ENCODE data around the gene C2orf15. TPM values are rescaled to one million over a fixed set of nuclear protein-coding genes. Genes with fewer than 3 reads are reported as not detected.
"Not testable (repeated sequence)": the region's sequence is repeated elsewhere in the genome, so short reads cannot be mapped to it uniquely, and the experiment has no call there.

The C2orf15 gene
- total and polyA plus RNA-seq, 2 donors, result 1.8 to 2.3 TPM

DNA sequence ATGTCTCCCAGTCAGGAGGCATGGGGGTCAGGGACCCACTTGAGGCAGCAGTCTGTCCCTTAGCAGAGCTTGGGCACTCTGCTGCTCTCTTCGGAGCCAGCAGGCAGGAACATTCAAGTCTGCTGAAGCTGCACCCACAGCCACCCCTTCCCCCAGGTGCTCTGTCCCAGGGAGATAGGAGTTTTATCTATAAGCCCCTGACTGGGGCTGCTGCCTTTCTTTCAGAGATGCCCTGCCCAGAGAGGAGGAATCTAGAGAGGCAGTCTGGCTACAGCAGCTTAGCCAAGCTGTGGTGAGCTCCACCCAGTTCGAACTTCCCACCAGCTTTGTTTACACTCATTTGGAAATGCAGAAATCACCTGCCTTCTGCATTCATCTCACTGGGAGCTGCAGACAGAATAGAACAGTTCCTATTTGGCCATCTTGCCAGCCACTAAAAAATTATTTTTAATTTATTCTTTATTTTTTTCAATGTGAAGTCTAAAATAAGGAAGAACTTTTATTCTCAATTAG lies 6.4 kb upstream of the C2orf15 start:
- DNase-seq (ENCODE audit: low read depth in 6 of 9, low spot score in 9 of 9); H3K4me3 ChIP-seq (ENCODE audit: low read length in 2 of 2); H3K27ac ChIP-seq (ENCODE audit: low read depth in 1 of 2, low read length in 1 of 2); H3K36me3 ChIP-seq (ENCODE audit: control insufficient read depth in 2 of 2, insufficient read depth in 2 of 2, low read length in 1 of 2); H3K4me1 ChIP-seq (ENCODE audit: control insufficient read depth in 2 of 2, insufficient read depth in 2 of 2, low read length in 2 of 2); H3K9me3 ChIP-seq (ENCODE audit: control insufficient read depth in 2 of 2, insufficient read depth in 1 of 2, low read length in 1 of 2): not testable (repeated sequence)
- H3K27me3 ChIP-seq (ENCODE audit: control insufficient read depth in 2 of 2, insufficient read depth in 1 of 2, low read length in 1 of 2), result peaks cover 0 to 13% of the 10 kb centered on the region in 2 donors
- WGBS, result 98% methylated on average over 2 of the region's 2 CpGs

DNA sequence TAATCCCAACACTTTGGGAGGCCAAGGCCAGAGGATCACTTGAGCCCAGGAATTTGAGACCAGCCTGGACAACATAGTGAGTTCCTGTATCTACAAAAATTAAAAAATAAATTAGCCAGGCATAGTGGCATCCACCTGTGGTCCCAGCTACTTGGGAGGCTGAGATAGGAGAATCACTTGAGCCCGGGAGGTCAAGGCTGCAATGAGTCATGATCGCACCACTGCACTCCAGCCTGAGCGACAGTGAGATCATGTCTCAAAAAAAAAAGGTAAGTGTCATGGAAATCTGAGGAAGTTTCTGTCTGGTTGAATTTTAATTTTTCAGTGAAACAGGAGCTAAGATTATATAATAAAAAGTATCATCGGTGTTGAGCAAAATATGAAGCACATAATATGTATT lies 2.5 kb upstream of the C2orf15 start:
- H3K27ac ChIP-seq (ENCODE audit: low read depth in 1 of 2, low read length in 1 of 2), result no peak overlapping the region
- no peaks in the 10 kb centered on the region for H3K36me3 ChIP-seq (ENCODE audit: control insufficient read depth in 2 of 2, insufficient read depth in 2 of 2, low read length in 1 of 2)
- peaks cover 4 to 11% of the 10 kb centered on the region in 2 donors for H3K4me1 ChIP-seq (ENCODE audit: control insufficient read depth in 2 of 2, insufficient read depth in 2 of 2, low read length in 2 of 2)
- H3K9me3 ChIP-seq (ENCODE audit: control insufficient read depth in 2 of 2, insufficient read depth in 1 of 2, low read length in 1 of 2), result peaks cover 0 to 5% of the 10 kb centered on the region in 2 donors
- peaks cover 0 to 25% of the 10 kb centered on the region in 2 donors for H3K27me3 ChIP-seq (ENCODE audit: control insufficient read depth in 2 of 2, insufficient read depth in 1 of 2, low read length in 1 of 2)
- DNase-seq (ENCODE audit: low read depth in 6 of 9, low spot score in 9 of 9), result no peak
- 99% methylated on average over 4 of the region's 4 CpGs for WGBS
- H3K4me3 ChIP-seq (ENCODE audit: low read length in 2 of 2), result no peak overlapping the region

DNA sequence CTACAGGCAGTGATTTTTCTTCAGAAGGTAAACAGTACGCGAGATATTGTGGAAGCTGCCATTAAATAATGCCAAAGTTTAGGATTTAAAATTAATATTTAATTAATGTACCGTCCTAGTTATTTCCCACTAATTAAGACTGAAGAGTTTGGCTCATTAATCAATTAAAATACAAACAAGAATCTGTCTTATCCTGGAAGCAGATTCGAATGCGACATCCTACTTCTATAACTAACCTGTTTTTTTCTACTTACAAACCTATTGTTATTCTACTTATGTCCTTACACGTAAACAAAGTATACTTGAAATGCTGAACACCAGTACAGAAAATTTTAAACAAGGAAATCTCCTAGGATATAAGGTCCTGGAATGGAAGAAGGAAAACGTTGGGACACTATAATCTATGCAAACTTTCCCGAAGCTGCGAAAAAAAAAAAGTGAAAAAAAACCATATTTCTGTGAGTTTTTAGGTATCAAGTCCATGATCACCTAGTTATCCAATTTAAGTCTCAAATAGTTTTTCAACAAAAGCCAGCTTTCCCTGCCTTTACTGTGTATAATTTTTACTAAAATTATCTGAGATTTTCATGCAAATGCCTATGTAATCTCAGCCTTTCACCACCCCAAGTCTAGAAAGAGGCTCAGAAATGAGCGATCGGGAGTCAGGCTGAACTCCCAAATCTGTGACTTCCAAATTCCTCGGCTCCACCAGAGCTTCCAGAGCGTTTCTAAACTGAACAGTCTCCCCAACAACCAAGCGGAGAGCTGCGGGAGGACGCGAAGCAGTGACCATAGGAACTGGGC lies 1.2 kb upstream of the C2orf15 start:
- WGBS, result 37% methylated on average over 17 of the region's 17 CpGs
- peak overlapping the region; percentile 53 to 84 for H3K4me3 ChIP-seq (ENCODE audit: low read length in 2 of 2)
- H3K4me1 ChIP-seq (ENCODE audit: control insufficient read depth in 2 of 2, insufficient read depth in 2 of 2, low read length in 2 of 2), result peaks cover 4 to 11% of the 10 kb centered on the region in 2 donors
- DNase-seq (ENCODE audit: low read depth in 6 of 9, low spot score in 9 of 9), result peak in 1 of 9 donors; percentile 11
- H3K27me3 ChIP-seq (ENCODE audit: control insufficient read depth in 2 of 2, insufficient read depth in 1 of 2, low read length in 1 of 2), result peaks cover 0 to 25% of the 10 kb centered on the region in 2 donors
- H3K27ac ChIP-seq (ENCODE audit: low read depth in 1 of 2, low read length in 1 of 2), result peak overlapping the region in 1 of 2 donors; percentile 81
- H3K36me3 ChIP-seq (ENCODE audit: control insufficient read depth in 2 of 2, insufficient read depth in 2 of 2, low read length in 1 of 2), result no peaks in the 10 kb centered on the region
- no peaks in the 10 kb centered on the region for H3K9me3 ChIP-seq (ENCODE audit: control insufficient read depth in 2 of 2, insufficient read depth in 1 of 2, low read length in 1 of 2)

DNA sequence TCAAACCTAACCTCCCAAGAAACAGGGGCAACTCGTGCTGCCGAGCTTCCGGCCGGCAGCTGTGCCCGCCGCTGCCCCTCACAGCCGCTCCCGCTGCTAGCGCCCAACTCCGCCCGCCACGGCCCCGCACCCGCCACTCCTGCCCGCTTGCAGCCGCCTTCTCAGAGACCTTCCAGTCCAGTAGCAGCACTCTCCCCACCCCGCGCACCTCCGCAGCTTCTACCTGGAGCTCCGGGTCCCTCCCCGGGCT lies 722 bp upstream of the C2orf15 start:
- Histone ChIP-seq H3K9me3 (ENCODE audit: control insufficient read depth in 2 of 2, insufficient read depth in 1 of 2, low read length in 1 of 2) (no peaks in the 10 kb centered on the region), H3K27me3 (ENCODE audit: control insufficient read depth in 2 of 2, insufficient read depth in 1 of 2, low read length in 1 of 2) (peaks cover 0 to 25% of the 10 kb centered on the region in 2 donors), H3K27ac (ENCODE audit: low read depth in 1 of 2, low read length in 1 of 2) (peak overlapping the region; percentile 81 to 96), H3K4me3 (ENCODE audit: low read length in 2 of 2) (peak overlapping the region; percentile 53 to 84), H3K4me1 (ENCODE audit: control insufficient read depth in 2 of 2, insufficient read depth in 2 of 2, low read length in 2 of 2) (peaks cover 4 to 11% of the 10 kb centered on the region in 2 donors), H3K36me3 (ENCODE audit: control insufficient read depth in 2 of 2, insufficient read depth in 2 of 2, low read length in 1 of 2) (no peaks in the 10 kb centered on the region)
- WGBS, result under 1% methylated on average over 21 of the region's 21 CpGs
- peak in 1 of 9 donors; percentile 28 for DNase-seq (ENCODE audit: low read depth in 6 of 9, low spot score in 9 of 9)

DNA sequence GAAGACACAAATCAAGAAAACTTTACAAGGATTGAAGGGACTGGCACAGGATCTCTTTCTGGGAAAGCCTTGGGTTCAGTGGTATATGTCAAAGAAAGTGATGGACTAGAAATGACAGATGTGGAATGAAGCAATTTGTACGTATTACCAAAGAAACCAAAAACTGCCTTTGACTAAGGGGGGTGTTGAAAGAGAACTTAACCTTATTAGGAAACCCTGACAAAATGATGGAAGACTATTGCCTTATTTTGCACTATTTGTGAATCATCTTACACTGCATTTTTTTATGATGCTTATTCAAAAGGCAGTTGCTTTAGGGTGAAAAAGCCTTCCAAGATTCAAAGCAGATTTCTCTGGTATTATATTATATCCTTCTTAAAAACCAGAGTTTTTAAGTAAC lies 9.2 kb downstream of the C2orf15 start:
- Histone ChIP-seq H3K36me3 (ENCODE audit: control insufficient read depth in 2 of 2, insufficient read depth in 2 of 2, low read length in 1 of 2) (no peaks in the 10 kb centered on the region), H3K4me1 (ENCODE audit: control insufficient read depth in 2 of 2, insufficient read depth in 2 of 2, low read length in 2 of 2) (peaks cover 9 to 13% of the 10 kb centered on the region in 2 donors), H3K4me3 (ENCODE audit: low read length in 2 of 2) (no peak overlapping the region), H3K27ac (ENCODE audit: low read depth in 1 of 2, low read length in 1 of 2) (no peak overlapping the region), H3K27me3 (ENCODE audit: control insufficient read depth in 2 of 2, insufficient read depth in 1 of 2, low read length in 1 of 2) (no peaks in the 10 kb centered on the region), H3K9me3 (ENCODE audit: control insufficient read depth in 2 of 2, insufficient read depth in 1 of 2, low read length in 1 of 2) (no peaks in the 10 kb centered on the region)
- DNase-seq (ENCODE audit: low read depth in 6 of 9, low spot score in 9 of 9), result no peak
- 91% methylated on average over 1 of the region's 1 CpG for WGBS

DNA sequence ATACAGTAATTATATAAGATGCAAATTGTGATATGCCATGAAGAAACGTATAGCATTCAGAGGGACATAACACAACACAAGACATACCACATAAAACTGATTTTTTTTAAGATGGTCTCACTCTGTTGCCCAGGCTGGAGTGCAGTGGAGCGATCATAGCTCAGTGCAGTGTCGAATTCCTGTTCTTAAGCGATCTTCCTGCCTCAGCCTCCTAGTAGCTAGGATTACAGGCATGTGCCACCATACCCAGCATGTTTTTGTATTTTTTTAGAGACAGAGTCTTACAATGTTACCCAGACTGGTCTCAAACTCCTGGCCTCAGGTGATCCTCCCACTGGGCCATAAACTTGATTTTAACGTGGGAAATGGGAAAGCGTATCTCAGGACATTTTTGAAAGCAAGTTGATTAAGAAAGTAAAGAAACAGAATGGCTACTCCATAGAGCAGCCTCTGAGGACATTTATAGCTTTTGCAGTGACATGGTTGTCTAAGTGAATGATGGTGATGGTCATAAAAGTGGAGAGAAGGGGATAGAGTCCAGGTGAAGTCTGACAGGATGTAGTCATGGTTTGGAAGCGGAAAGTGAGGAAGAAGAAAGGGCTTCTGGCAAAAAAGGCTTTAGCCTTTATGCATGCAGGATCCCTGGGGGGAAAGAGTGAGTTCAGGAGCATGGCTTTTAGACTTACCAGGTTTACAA lies 10.8 kb downstream of the C2orf15 start:
- H3K36me3 ChIP-seq (ENCODE audit: control insufficient read depth in 2 of 2, insufficient read depth in 2 of 2, low read length in 1 of 2), result peaks cover 0 to 5% of the 10 kb centered on the region in 2 donors
- WGBS, result 97% methylated on average over 7 of the region's 7 CpGs

DNA sequence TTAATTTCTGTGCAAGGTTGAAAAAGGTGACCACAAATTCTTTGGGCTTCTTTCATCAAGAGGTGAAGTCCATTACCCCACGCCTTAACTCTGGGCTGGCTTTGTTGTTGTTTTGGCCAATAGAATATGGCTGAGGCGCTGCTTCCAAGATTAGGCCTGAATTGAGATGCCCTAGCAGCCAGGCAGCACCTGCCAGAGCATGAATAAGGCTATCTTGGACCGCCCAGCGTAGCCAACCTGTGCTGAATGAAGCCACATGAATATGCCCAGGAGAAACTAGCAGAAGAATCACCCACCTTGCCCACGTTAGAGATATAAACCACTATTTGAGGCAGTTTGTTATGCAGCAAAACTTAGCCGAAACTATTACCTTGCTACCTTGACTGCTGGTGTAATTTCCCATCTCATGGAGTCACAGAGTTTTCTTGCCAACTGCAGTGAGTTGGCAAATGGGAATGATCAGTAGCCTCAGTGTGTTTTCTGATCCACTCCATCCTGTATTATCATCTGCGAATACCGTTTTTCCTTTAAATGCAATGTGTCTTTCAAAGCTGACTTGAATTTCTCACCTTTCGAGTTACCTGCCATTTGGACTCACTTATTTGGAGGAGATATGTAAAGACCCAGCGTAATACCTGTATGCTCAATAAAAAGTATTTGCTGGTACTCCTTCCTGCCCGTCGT lies 12.6 kb downstream of the C2orf15 start:
- no peak for DNase-seq (ENCODE audit: low read depth in 6 of 9, low spot score in 9 of 9)
- H3K36me3 ChIP-seq (ENCODE audit: control insufficient read depth in 2 of 2, insufficient read depth in 2 of 2, low read length in 1 of 2), result peaks cover 0 to 5% of the 10 kb centered on the region in 2 donors

More for the DNA sequence above, 10.8 kb downstream of the C2orf15 start:
- no peaks in the 10 kb centered on the region for H3K27me3 ChIP-seq (ENCODE audit: control insufficient read depth in 2 of 2, insufficient read depth in 1 of 2, low read length in 1 of 2)
- DNase-seq (ENCODE audit: low read depth in 6 of 9, low spot score in 9 of 9), result no peak
- no peak overlapping the region for H3K27ac ChIP-seq (ENCODE audit: low read depth in 1 of 2, low read length in 1 of 2)
- H3K4me3 ChIP-seq (ENCODE audit: low read length in 2 of 2), result no peak overlapping the region
- peaks cover 9 to 14% of the 10 kb centered on the region in 2 donors for H3K4me1 ChIP-seq (ENCODE audit: control insufficient read depth in 2 of 2, insufficient read depth in 2 of 2, low read length in 2 of 2)
- no peaks in the 10 kb centered on the region for H3K9me3 ChIP-seq (ENCODE audit: control insufficient read depth in 2 of 2, insufficient read depth in 1 of 2, low read length in 1 of 2)

DNA sequence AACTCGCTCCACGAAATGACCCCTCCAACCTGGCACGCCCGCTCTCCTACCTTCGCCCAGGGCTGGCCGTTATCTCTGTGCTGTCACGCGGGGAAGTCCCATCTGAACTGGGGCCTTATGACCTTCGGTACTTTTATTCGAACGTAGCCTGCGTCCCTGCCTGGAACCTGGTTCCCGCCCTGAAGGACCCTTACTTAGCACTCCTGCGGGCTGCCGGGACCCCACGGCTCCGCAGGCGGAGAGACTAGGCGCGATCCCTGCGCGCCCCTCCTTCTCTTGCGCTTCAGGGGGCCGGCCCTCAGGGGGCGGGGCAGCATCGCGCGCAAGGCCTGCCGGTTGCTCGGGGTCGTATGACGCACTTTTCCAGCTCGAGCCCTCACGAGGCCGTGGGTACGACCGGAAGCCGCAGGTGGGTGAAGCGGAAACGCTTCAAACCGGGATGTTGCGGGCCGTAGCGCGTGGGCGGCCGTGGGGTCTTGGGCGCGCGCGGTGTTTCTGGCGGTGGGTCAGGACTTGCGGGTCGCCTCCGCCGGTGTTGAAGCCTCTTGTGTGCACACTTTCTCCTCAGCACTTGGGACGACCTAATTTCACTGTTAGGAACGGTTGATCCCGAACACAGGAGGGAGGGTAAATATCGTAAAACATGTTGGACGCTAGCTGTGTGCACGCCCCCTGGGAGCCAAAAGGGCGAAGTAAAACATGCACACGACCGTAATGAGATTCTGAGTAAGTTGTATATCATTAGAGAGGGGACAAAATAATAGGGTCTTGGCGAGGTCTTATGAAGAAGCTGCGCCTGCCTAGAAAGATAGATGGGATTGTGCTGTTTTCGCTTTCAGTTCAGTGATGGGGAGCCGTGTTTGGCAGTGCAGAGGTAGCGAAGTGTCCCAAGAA lies 13.4 kb downstream of the C2orf15 start, which contains the start of the genes LIPT1 and TSGA10:
Gene LIPT1 (plus strand): TSS at position 325 of the 894 bp plus-strand sequence. CDS start 6,991 bp downstream, outside the sequence.
Gene TSGA10 (minus strand): TSS at position 300 of the 894 bp plus-strand sequence. CDS start 45,503 bp downstream, outside the sequence.
- under 1% methylated on average over 70 of the region's 70 CpGs for WGBS
- no peaks in the 10 kb centered on the region for H3K9me3 ChIP-seq (ENCODE audit: control insufficient read depth in 2 of 2, insufficient read depth in 1 of 2, low read length in 1 of 2)
- H3K36me3 ChIP-seq (ENCODE audit: control insufficient read depth in 2 of 2, insufficient read depth in 2 of 2, low read length in 1 of 2), result peaks cover 0 to 5% of the 10 kb centered on the region in 2 donors
- H3K27ac ChIP-seq (ENCODE audit: low read depth in 1 of 2, low read length in 1 of 2), result peak within 1 kb of the TSS; percentile 78 to 99
- peak within 1 kb of the TSS; percentile 60 to 61 for H3K4me3 ChIP-seq (ENCODE audit: low read length in 2 of 2)
- peak; percentile 79 to 96 (median 87) for DNase-seq (ENCODE audit: low read depth in 6 of 9, low spot score in 9 of 9)
- peaks cover 9 to 14% of the 10 kb centered on the region in 2 donors for H3K4me1 ChIP-seq (ENCODE audit: control insufficient read depth in 2 of 2, insufficient read depth in 2 of 2, low read length in 2 of 2)
- H3K27me3 ChIP-seq (ENCODE audit: control insufficient read depth in 2 of 2, insufficient read depth in 1 of 2, low read length in 1 of 2), result no peaks in the 10 kb centered on the region

More for the DNA sequence above, 12.6 kb downstream of the C2orf15 start:
- peaks cover 9 to 14% of the 10 kb centered on the region in 2 donors for H3K4me1 ChIP-seq (ENCODE audit: control insufficient read depth in 2 of 2, insufficient read depth in 2 of 2, low read length in 2 of 2)
- no peaks in the 10 kb centered on the region for H3K27me3 ChIP-seq (ENCODE audit: control insufficient read depth in 2 of 2, insufficient read depth in 1 of 2, low read length in 1 of 2)
- H3K4me3 ChIP-seq (ENCODE audit: low read length in 2 of 2), result peak overlapping the region; percentile 60 to 61
- no peaks in the 10 kb centered on the region for H3K9me3 ChIP-seq (ENCODE audit: control insufficient read depth in 2 of 2, insufficient read depth in 1 of 2, low read length in 1 of 2)
- 55% methylated on average over 12 of the region's 12 CpGs for WGBS
- H3K27ac ChIP-seq (ENCODE audit: low read depth in 1 of 2, low read length in 1 of 2), result peak overlapping the region; percentile 78 to 99

Measured in thymus (tissue), 11 donors.